ENCODE measurements around the gene SOBP.

GRCh38 chr6:107697682-107698081 lies 207.8 kb downstream of the SOBP start:
- TF ChIP-seq, protein P1, sequence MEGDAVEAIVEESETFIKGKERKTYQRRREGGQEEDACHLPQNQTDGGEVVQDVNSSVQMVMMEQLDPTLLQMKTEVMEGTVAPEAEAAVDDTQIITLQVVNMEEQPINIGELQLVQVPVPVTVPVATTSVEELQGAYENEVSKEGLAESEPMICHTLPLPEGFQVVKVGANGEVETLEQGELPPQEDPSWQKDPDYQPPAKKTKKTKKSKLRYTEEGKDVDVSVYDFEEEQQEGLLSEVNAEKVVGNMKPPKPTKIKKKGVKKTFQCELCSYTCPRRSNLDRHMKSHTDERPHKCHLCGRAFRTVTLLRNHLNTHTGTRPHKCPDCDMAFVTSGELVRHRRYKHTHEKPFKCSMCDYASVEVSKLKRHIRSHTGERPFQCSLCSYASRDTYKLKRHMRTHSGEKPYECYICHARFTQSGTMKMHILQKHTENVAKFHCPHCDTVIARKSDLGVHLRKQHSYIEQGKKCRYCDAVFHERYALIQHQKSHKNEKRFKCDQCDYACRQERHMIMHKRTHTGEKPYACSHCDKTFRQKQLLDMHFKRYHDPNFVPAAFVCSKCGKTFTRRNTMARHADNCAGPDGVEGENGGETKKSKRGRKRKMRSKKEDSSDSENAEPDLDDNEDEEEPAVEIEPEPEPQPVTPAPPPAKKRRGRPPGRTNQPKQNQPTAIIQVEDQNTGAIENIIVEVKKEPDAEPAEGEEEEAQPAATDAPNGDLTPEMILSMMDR (IDR thresholded peaks at IDR 0.05; ENCODE audit: borderline replicate concordance, extremely low read depth, low read length, poor library complexity, severe bottlenecking), result no peak
- no peak for TF ChIP-seq EZH2 (IDR thresholded peaks at IDR 0.05; ENCODE audit: borderline replicate concordance, low read depth, low read length, severe bottlenecking)
